ENCODE measurements around the gene TAGLN3.
"Not testable (repeated sequence)": the region's sequence is repeated elsewhere in the genome, so short reads cannot be mapped to it uniquely, and the experiment has no call there.

Gene TAGLN3

DNA sequence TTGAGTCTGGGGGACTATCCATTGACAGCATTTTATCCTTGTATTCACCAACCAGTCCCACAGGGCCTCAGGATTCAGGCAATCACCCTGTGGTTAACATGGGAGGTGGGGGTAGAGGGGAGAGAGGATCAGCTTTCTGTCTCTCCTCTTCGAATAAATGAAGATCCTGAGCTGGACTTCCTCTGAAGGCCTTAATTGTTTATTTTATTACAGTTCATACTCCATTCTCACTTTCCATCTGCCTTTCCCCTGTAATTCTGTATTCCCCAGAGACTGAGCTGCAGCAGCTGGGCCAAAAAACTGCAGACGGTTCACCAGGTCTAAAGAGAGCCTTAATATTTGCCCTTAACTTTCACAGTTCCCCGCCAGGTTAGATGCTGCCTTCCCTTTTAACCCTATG is 11.9 kb downstream of the TAGLN3 start:
- DNase-seq (ENCODE audit: low read depth in 2 of 2), result no peak

DNA sequence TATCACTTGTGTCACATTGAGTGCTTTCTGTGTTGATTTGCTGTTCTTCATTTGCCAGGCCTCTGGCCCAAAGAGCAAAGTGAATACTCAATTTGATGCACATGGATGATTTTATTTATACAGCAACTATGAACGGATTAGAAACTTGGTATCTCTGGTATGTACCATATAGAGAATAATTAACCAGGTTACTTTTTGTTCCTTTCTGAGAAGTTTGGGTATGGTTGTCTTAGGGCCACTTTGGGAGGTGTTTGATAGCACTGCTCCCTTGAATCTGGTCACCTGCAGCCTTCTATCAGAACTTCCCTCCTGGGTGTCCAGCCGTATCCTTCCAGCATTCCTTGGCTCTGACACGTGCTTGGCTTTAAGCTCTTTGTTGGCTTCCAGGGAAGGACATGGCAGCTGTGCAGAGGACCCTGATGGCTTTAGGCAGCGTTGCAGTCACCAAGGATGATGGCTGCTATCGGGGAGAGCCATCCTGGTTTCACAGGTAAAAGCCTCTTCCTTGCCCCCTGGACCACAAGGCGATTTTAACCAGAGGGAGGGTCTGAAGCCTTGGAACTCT is 12.7 kb downstream of the TAGLN3 start:
- DNase-seq (ENCODE audit: low read depth in 2 of 2), result no peak

DNA sequence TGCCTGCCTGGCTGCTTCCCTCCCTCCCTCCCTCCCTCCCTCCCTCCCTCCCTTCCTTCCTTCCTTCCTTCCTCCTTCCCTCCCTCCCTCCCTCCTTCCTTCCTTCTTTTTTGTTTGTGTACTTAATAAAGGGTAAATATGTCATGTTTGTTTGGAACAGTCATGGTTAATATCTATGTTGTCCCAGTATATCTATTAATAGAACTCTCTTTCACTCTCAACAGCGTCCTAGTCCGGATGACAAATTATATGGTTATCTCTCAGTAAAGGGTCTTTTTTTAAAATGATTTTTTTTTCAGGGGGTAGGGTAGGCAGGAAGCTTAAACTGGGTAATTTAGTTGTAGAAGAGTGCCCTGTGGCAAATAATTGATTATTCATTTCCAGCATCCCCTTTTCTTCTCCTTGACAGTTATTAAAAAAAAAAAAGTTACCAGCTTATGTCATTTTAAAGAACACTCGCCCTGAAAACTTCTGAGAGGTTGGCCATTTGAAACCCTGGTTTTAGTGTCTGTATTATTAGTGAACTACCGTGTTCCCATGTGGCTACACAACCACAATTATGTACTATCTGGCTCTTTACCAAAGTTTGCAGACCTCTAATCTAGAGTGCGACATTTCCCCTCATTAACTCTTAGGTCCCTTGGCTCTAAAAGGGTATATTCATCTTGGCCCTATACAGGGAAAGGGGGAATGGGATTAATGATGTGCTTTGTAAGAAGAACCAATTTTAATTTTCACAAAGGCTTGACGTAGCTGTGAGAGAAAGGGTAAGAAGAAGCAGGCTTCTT is 13.7 kb downstream of the TAGLN3 start:
- DNase-seq (ENCODE audit: low read depth in 2 of 2), result no peak

DNA sequence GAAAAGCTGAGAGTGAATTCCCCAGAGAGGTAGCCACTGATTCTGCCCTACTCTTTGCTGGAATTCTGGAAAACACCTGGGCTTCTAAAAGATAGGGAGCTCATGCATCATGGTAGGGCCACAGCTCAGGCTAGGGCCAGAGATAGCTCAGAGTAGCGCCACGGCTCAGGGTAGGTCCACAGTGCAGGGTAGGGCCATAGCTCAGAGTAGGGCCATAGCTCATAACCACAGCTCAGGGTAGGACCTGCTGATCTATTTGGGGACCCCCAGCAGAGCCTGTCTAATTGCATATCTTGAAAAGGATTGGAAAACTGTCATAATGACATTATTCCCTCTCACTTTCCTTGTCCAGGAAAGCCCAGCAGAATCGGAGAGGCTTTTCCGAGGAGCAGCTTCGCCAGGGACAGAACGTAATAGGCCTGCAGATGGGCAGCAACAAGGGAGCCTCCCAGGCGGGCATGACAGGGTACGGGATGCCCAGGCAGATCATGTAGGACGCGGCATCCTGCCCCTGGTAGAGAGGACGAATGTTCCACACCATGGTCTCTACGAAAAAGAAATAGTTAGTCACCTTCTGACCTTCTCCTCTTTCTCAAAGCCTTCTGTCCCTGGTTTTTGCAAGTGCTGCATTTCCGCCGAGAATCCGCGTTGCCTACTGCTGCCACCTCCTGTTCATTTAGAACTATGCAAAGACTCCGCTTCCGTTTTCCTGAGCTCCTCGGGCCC is 14.5 kb downstream of the TAGLN3 start:
- DNase-seq (ENCODE audit: low read depth in 2 of 2), result peak; percentile 37 to 47

DNA sequence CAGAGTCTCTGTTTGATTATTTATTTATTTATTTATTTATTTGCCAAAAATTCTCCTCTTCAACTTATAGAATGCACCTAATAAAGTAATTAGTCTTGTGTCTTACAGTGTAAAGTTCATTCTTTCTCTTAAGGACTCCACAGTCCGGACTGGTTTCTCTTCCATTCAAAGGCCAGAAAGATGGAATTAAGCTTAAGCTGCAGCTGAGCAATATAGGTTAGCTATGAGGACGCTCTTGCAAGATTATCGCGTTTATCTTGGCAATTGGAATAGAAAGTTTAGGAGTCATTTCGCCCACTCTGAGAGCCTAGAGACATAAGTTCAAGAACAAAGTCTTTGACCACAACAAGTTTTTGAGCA is 15.0 kb downstream of the TAGLN3 start:
- no peak for DNase-seq (ENCODE audit: low read depth in 2 of 2)

DNA sequence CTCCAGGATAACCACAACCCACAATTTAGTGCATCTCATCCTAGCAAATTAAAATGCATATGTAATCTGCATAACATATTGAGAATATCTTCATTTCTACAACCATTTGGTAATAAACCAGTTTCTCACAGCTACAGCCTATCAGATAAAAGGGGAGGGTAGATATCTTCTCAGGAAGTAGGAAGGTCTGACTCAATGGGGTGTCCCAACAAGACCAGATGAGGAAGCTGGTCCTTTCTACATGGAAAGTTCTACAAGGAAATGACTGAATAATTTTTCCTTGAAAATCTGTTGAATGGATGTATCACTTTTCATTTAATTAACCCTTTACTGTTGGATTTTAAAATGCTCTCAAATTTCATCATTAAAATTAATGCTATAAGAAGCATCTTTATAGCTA is 18.4 kb downstream of the TAGLN3 start:
- no peak for DNase-seq (ENCODE audit: low read depth in 2 of 2)

DNA sequence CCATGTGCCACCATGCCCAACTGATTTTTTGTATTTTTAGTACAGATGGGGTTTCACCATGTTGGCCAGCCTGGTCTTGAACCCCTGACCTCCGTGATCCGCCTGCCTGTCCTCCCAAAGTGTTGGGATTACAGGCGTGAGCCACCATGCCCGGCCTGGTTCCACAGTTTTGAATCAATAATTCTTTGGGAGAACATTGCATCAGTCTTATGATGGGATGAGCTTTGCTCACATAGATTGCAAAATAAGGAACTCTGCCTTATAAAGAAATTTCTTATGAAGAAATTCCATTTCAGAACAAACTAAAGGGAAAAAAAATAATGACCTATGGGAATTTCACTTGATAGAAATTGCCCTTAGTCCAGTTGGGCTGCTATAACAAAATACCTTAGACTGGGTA is 20.0 kb downstream of the TAGLN3 start:
- DNase-seq (ENCODE audit: low read depth in 2 of 2), result no peak

DNA sequence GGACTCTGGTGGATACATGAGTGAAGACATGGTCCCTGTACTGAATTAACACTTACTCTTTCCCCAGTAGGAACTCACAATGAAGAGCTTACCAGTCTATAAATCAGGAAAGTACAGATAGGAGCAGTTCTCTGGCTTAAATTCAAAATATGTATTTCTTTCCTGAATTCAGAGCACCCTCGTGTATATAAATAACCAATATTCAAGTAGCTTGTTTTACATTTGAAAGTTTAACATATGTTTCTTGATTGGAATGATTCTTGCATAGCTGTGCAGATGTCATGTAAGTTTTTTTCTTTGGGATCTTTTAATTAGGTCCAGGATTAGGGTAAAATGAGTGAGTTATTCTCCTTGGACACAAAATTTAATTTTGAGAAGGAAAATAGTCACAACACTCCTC is 21.0 kb downstream of the TAGLN3 start:
- DNase-seq (ENCODE audit: low read depth in 2 of 2), result no peak

DNA sequence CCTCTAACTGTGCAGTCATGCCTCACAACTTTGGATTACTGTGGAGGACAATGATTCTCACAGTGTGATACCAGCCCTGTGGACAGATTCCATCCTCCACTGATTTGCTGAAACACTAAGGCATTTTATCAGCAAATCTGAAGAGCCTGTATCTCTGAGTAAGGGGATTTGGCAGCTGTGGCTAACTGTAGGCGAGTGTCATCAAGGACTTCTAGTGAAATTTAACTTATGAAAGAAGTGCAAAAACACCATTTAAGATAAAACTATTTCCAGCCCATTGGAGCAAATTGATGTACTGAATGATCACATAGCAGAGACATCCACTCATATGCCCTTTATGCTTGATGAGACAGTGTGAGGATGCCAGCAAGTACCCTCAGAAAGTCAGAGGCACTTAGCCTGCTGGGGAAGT is 22.0 kb downstream of the TAGLN3 start:
- DNase-seq (ENCODE audit: low read depth in 2 of 2), result no peak

DNA sequence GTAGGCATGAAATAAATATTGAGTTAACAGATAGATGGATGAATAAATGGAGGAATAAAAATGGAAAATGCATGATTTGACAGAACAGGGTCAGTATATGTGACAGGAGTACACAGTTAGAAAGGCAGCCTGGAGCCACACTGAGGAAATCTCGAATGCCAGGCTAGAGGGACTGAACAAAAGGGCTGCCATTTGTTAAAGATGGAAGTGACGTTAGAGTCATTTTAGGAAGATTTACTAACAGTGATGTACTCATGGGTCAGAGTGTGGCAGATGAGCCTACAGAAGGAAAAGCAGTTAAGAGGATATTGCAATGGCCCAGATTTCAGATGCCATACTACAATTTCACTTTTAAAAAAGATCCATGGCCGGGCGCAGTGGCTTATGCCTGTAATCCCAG is 28.4 kb downstream of the TAGLN3 start:
- DNase-seq (ENCODE audit: low read depth in 2 of 2), result no peak

DNA sequence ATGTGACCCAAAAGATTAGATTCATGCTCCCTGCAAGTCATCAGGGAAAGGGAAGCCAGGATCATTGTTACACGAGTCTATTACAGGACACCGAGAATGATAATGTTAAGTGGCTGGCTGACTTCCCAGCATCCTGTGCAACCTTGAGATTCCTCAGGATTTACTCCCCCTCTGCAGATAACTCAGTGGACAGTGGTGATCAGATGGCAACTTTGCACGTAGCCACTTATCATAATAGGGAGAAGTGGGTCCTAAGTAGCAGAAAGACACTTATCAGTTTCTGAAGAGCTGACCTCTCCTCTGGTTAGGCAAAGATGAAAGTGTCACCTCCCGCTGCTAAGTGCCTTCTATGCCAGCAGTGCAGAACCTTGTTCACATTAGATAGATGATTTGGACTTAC is 29.1 kb downstream of the TAGLN3 start:
- no peak for DNase-seq (ENCODE audit: low read depth in 2 of 2)

DNA sequence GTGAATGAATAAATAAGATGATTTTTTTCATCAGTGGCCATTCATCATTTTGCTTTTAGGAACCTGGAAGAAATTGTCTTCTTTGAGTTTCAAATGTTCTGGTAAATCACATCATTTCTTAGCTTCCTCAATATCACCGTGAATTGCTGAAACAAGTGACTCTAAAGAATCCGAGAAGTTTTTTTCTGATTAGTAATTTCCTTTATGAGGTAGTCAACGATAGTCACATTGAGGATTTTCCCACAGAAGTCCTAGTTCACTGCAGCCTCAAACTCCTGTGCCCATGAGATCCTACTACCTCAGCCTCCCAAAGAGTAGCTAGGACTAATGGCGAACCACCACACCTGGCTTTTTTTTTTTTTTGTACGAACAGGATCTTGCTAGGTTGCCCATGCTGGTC is 32.2 kb downstream of the TAGLN3 start:
- DNase-seq (ENCODE audit: low read depth in 2 of 2), result no peak

DNA sequence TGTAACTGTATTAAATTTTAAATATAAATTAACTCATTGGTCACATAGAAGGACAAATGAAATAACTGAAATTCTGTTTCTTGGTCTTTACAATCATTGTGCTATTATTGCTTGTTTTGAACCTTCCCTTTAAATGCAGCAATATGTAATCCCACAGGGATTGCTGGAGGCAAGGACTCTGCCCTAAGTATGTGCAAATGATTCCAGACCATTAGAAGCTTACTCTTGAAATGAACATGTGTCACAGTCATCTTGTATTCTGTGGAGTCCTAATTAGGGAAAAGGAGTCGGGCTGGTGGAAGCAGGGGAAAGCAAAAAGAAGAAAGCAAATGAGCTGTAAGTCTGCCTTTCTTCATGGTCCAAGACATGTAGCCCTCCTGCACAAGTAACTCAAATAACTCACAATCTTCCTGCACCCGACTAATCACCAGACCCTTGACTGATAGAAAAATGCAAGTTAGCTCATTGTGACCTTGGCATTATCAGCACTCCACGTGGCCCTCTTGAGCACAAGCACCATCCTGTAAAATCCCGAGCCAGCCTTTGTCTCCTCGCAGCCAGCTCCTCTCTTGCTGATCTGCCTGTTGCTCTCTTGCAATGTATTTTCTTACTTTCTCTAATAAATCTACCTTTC is 33.5 kb downstream of the TAGLN3 start:
- no peak for DNase-seq (ENCODE audit: low read depth in 2 of 2)

DNA sequence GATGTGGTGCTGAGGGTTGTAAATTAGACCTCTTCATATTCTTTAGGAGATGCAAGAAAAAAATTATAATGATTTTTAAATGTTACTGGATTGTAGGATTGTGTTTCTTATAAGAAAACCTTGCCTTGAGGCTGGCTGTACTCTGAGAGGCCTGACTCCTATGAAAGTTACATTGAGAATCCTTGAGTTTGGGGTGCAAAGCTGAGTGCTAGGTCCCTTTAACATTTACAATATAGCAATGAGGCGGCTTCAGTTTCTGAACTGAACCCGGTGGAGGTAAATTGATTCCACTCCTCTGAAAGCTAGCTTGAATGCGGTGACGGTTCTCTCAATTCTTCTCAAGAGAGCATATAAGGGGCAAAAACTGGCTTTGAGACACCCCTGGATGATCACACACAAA is 35.7 kb downstream of the TAGLN3 start, which contains the start of gene TMPRSS7:
TMPRSS7 (plus strand) TSS at position 301 of the 400 bp plus-strand sequence. CDS start 110 bp downstream, outside the sequence.
- DNase-seq (ENCODE audit: low read depth in 2 of 2), result no peak

DNA sequence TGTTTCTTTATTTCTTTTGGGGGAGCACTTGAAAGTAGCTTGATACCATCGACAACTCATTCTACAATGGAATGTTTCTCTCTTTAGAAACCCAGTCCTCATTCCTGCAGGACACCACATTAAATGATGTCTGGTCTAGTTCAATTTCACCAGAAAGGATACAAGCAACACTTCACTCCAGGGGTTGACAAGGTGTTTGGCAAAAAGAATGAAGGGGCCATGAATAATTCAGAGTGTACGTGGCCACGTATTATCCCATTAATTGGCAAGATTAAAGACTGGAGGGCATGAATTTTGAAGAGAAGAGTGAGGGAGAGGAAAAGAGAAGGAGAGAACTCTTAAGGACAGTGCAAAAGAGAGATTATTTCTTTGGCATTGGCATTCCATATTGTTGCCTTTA is 36.5 kb downstream of the TAGLN3 start:
- DNase-seq (ENCODE audit: low read depth in 2 of 2), result no peak

DNA sequence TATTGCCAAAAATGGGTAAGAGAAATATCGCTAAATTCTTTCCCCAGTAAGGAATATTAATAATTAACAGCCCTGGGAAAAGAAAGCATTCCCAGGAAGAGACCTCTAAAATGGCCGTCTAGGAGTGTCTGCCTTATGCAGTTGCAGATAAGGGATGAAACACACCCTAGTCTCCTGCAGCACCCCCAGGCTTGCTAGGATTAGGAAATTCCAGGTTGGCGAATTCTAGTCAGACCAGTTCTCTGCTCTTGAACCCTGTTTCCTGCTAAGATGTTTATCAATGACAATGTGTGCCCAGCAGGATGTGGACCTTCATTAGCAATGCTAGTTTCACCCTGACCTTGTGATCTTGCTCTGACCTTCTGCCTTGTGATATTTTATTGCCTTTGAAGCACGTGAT is 38.5 kb downstream of the TAGLN3 start:
- DNase-seq (ENCODE audit: low read depth in 2 of 2), result not testable (repeated sequence)

DNA sequence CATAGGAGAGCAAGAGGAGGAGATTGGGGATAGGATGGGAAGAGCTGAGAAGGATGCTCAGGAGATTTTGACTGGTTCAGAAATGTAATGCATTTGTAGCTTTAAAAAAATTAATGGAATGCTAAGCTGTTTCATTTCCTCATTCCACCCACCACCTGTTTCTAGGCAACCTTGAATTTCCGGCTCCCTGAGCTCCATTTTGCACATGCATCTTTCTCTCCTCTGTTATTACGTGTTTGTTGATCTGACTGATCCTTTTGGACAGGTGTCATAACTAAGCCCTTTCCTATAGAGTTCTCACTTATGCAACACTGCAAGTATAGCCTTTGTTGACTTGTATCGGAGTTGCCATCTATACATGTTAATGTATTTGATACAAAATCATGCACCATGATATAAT is 40.1 kb downstream of the TAGLN3 start:
- no peak for DNase-seq (ENCODE audit: low read depth in 2 of 2)

DNA sequence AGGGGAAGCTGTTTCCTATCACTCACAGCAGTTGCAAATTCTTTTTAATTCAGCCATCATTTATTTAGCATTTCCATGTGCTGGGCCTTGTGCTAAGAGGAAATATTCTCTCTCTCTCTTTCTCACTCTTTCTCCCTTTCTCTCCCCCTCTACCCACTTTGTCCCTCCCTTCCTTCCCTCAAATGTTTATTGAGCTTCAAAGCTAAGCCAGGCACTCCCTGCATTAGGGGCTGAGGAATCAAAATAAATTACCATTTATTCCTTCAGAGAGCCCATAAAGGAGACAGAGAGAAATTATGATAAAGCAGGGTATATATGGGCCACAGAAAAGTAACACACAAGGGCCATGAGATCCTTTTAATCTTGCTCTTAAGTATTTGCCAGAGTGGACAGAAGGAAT is 42.6 kb downstream of the TAGLN3 start:
- DNase-seq (ENCODE audit: low read depth in 2 of 2), result no peak

DNA sequence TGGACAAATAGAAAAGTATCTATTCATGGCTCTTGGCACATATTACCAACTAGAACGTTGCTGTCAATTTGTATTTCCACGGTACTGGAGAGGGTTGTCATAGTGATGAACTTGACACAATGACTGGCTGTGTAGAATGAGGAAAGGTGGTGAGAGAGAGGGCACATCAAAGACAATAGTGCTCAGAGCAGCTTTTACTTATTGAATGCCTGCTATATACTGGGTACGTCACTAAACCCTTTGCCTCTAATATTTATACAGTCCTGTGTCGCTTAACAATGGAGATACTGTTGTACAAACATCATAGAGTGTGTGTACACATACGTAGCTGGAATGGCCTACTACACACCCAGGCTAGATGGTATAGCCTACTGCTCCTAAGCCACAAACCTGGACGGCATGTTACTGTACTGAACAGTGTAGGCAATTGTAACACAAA is 44.1 kb downstream of the TAGLN3 start:
- no peak for DNase-seq (ENCODE audit: low read depth in 2 of 2)

DNA sequence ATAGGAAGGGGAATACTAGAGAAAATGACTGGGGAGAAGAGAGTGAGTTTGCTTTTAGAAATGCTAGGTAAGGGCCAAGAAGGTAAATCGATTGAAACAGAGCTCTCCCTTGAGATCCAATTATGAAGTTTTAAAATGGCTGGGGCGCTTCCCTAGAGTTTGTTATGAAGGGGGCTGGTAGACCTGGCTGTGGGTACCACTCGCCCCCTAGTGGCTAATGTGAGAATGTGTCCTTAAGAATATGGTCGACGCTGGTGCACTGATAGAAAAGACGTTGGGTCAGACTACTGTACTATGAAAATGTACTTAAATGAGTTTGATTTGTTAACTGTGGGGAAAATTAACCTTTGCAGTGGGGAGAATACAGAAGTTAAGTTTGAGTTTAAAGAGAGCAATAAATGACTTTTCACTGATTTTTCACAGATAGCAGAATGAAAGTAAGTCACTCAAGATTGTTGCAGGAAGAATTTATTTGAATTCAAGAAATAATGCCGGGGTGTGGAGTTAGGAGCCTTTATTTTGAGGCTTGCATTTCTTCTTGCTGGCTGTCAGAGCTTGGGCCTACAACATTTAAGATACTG is 45.0 kb downstream of the TAGLN3 start:
- DNase-seq (ENCODE audit: low read depth in 2 of 2), result peak; percentile 8 to 22

DNA sequence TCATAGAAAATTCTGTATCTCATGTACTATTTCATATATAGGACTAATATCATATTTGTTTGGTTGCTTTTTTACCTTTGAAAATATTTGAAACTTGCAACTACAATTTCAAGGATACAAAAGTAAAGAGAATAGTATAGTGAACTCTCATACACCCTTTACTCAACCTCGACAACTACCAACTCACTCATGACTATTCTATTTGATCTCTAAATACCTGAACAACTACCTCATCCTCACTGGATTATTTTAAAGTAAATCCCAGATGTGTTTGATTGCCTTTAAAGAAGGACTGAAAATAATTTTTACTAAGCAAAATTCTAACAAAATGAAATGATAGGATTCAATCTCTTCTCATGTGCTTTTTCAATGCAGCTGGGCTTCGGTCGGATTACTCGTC is 47.9 kb downstream of the TAGLN3 start:
- no peak for DNase-seq (ENCODE audit: low read depth in 2 of 2)

DNA sequence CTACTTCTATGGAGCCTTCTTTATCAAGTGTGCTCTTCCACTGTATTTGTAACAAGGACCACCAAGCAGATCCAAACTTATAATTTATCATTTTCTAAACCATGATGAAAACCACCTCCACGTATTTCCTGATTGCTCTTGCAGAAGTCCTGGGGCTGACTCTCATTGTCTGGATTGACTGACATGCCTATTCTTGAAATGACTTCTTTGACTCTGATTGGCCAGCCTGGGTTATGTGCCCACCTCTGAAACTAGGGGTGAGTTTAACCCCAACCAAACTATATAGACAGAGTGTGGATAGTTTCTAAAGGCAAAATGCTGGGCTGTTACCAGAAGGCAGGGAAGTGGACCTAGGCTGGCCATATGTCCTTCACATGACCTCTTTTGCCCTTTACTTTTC is 48.5 kb downstream of the TAGLN3 start:
- no peak for DNase-seq (ENCODE audit: low read depth in 2 of 2)

Data from stimulated activated CD4-positive, alpha-beta T cell treated with anti-CD3 and anti-CD28 coated beads, Interleukin-12 subunit alpha, Interleukin-12 subunit beta, amount 100 ng/mL, for 24 hours (primary cell).